HG03354 (cell line): ENCODE results near the gene AP2A1.
A peak's percentile ranks its signal among the peaks of the same experiment; 100 is the strongest.
"Not testable (repeated sequence)": the region's sequence is repeated elsewhere in the genome, so short reads cannot be mapped to it uniquely, and the experiment has no call there.

Source experiments
- ATAC-seq: cut with Tn5 transposase; IDR thresholded peaks from one replicate; pipeline ENCODE4 v1.9.1; 2021; ENCODE audit warnings: mild to moderate bottlenecking; ENCODE audit not compliant: unreplicated experiment, poor library complexity, severe bottlenecking

Gene AP2A1

DNA sequence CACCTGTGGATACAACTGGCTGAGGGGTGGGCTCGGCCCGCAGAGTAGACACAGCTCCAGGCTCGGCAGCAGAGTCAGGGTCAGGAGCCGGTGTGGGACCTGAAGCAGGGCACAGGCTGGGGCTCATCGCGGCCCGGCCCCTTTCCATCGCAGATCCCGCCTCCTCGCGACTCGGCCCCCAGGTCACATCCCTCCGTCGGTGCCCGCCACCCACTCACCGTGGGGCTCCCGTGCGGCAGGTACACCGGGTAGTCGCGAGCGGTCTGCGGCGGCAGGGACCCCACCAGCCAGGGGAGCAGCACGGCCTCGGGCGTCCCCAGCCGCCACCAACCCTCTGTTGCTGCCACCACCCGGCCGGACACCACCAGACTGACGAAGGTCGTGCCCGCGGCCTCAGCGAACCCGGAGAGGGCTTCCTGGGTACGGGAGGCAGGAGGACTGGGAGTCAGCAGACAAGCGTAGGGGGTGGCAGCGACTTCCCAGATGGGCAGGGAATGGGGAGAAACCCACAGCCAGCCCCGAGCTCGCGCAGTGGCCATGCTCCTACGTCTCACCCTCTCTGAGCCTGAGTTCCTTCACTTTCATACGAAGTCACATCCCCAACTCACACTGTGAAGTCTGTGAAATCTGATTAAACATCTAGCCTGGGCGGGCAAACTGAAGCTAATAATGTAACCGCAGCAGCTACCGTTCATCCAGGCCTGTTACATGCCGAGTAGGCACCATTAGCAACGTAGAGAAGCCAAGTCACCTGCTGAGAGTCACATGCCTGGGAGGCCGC, 42.5 kb downstream of the AP2A1 start:
- ATAC-seq = no peak

DNA sequence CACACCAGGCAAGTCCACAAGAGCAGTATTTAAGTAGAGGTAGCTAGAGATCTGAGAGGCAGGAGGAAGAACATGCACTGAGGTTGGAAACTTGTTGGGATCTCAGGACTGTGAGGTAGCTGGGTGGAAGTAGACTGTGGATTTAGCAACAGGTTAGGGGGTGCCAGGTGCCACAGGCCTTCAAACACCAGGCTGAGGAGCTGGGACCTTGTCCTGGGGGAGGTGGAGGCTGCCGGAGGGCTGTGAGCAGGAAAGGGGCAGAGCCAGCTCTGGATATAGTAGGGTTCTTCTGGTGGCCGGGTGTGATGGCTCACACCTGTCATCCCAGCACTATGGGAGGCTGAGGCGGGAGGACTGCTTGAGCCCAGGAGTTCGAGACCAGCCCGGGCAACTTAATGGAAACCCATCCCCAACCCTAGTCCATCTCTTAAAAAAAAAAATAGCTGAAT, 43.2 kb downstream of the AP2A1 start:
- no peak for ATAC-seq

DNA sequence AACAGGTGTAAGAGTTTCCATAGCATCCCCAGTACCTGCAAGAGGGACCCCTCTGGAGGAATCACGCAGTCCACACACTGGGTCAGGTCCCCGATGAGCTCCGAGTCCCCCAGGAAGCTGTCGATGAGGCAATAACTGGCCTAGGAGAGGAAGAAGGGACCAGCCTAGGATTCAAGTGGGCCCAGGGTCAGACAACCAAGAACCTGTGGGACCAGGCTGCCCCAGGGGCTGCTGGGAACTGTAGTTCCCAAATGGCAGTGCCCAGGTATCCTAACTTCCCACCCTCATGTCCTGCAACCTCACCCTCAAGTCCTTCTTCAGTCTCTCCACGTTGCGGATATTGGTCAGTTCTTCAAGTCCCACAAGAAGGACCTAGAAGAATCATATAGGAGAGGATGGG, 44.5 kb downstream of the AP2A1 start:
- no peak for ATAC-seq

DNA sequence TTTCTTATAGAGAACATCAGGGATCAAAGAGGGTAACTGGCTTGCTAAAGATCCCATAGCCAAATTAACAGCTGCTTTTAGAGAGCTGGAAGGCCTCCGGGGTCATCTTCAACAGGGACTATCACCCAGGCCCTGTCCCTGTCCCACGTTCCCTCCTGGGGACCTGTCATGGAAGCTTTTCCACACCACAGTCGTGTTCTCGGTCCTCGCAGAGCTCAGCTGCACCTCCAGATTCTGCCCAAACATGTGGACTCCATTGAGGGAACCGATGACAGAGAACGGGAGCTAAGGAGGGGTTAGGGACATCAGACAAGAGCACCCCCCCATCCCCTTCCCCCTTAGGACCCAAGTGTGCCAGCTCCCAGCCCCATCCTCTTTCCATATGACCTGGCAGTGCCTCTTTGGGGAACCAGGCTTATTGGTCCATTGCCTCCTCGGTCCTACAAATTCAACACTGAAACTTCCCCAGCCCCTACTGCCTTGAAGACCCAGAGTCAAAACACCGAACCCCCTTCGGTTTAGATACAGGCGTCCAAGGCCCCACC, 45.7 kb downstream of the AP2A1 start:
- no peak for ATAC-seq

DNA sequence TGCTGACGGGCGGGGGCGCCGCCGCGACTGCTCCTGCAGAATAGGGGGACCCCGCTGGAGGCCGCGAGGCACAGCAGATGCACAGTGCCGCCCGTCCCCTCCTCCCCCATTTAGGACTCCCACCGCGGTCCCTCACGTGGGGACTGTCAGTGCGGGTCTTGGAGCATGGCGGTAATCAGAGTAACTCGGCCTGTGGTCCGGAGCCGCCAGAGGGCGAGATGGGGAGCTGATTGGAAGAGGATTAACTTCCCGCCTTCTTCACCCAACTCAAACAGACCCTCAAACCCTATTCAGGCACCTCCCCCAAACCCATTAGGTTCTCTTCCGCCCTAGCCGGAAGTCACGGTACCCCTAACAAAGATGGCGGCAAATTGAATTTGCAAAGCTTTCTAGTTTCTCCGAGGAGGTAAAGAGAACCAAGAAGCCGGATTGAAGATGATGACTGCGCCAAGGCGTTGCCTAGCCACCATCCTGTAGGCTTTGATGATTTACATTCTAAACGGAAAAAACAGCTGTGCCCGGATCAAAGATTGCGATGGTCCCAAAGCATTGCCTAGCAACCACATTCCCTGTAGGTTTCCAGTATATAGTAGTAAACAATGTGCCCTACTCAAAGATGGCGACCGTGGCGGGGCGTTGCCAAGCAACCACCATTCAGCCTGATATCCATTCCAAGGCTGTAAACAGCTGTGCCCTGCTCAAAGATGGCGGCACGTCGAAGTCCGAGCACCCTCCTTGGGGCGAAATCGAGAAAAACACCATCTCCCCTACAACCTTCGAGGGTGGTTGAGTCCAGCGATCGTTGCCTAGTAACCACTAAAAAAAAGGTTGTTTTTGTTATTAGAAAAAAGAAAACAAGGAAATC, 46.4 kb downstream of the AP2A1 start, which contains the start of gene FUZ:
TSS of gene FUZ (minus strand) at position 296 of the 865 bp plus-strand sequence. CDS start at position 110, 186 bp downstream.
- ATAC-seq = peak; percentile 45

DNA sequence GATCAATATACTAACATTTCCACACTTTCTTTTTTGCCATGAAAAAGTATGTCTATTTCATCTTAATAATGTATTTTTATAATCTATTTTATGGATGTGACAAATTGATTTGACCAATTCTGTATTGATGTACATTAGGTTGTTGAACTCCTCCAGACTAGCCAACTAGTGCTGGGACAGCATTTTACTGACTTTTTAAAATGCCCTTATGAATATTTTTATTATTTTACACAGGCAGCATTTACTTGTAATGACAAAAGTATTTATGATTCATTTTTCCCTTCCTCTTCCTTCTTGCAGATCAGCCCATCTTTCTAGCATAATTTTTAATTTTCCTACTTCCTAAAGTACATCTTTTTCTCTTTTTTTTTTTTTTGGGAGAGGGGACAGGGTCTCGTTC, 47.2 kb downstream of the AP2A1 start:
- no peak for ATAC-seq

DNA sequence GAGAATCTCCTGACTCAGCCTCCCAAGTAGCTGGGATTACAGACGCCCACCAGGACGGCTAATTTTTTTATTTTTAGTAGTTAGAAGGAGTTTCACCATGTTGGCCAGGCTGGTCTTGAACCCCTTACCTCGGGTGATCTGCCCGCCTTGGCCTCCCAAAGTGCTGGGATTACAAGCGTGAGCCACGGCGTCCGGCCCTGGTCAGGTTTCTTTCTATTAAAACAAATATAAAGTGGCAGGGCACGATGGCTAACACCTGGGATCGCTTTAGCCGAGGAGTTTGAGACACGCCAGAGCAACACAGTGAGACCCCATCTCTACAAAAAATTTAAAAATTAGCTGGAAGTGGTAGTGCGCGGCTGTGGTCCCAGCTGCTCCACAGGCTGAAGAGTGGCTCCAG, 49.8 kb downstream of the AP2A1 start:
- ATAC-seq = no peak

DNA sequence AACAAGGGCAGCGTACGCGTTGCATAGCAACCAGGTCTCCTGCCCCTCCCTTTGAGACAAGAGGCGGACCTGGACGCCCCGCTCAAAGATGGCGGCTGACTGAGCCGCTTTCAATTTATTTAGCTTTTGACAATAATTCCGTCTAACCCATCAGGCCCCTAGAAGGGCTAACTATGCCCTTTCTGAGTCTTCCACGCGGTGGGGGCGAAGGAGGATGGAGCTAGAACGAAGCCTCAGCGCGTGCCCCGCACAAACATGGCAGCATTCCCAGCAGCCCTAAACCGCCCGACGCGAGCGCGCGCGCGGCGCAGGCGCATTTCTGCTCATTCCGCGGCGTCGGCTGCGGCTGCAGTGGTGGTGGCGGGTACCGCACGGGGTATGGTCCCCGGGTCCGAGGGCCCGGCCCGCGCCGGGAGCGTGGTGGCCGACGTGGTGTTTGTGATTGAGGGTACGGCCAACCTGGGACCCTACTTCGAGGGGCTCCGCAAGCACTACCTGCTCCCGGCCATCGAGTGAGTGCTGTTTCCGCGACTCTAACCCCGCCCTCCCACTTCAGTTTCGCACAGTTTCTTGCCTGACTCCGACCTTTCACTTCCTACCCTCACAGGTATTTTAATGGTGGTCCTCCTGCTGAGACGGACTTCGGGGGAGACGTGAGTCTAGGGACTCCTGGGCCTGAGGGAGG, 51.3 kb downstream of the AP2A1 start, which contains the start of gene MED25:
TSS of gene MED25 (plus strand) at position 326 of the 685 bp plus-strand sequence. CDS start at position 379, 53 bp downstream.
- peak; percentile 65 for ATAC-seq

DNA sequence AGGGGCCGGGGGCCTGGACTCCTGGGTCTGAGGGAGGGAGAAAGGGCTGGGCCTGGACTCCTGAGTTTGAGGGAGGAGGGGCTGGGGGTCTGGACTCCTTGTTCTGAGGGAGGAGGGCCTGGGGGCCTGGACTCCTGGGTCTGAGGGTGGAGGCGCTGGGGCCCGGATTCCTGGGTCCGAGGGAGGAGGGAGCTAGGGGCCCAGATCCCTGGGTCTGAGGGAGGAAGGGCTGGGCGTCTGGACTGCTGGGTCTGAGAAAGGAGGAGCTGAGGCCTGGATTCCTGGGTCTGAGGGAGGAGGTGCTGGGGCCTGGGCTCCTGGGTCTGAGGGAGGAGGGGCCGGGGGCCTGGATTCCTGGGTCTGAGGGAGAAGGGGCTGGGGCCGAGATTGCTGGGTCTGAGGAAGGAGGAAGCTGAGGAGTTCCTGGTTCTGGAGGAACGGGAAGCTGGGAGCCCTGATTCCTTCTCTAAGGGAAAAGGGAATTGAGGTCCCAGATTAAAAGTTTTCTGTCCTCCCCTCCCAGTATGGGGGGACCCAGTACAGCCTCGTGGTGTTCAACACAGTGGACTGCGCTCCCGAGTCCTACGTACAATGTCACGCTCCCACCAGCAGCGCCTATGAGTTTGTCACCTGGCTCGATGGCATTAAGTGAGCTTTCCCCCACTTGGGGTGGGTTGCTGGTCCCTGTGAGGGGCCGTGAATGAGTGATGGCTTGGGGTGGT, 52.0 kb downstream of the AP2A1 start:
- no peak for ATAC-seq

DNA sequence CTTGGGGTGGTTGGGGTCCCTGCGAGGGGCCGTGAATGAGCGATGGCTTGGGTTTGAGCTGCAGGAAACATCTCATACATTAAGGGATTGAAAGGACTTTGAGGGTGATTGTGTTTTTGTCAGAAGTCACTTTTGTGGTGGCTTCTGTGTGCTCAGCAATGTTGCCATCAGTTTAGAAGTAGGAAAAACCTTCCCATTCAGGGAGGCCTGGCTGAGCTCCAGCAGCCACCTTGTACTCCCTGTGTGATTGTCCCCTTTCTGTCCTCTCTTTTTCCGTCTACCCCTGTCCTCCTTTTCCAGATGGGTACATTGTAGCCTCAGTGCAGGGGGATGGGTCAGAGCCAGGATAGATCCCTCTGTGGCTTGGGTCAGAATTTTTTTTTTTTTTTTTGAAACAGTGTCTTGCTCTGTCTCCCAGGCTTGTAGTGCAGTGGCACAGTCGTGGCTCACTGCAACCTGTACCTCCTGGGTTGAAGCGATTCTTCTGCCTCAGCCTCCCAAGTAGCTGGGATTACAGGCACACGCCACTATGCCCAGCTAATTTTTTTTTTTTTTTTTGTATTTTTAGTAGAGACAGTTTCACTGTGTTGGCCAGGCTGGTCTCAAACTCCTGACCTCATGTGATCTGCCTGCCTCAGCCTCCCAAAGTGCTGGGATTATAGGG, 52.8 kb downstream of the AP2A1 start:
- not testable (repeated sequence) for ATAC-seq

DNA sequence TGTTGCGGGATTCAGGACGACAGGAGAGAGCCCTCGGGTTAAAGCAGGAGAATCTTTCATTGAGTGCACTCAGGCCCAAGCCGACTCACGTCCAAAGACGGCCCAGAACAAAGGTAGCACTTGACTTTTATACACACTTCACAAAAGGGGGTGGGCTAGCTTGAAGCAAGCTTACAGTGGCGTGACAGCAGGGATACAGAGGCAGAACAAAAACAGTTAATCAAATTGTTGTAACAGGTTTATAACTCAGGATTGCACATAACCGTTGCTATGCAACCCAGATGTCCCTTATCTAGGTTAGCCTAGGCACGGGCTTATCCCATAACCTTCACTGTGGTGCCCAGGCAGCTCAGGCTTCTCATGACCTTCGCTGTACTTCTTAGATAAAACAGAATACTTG, 53.3 kb downstream of the AP2A1 start:
- no peak for ATAC-seq

DNA sequence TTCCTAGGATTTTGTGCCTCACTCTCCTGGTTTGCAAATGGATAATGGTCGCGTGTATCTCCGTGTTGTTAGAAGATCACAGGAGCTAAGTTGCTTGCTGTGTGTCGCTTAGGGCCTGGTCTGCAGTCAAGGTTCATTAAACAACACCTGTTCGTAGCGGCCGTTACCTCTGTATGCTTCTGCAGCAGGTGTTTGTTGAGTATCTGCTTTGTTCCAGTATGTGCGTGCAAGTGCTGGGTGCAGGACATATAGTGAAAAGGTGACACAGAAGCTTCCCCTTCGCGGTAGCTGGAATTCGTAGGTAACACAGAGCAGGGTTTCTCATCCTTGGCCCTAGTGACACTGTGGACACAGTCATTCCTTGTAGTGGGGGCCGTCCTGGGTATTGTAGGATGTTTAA, 56.7 kb downstream of the AP2A1 start:
- no peak for ATAC-seq

DNA sequence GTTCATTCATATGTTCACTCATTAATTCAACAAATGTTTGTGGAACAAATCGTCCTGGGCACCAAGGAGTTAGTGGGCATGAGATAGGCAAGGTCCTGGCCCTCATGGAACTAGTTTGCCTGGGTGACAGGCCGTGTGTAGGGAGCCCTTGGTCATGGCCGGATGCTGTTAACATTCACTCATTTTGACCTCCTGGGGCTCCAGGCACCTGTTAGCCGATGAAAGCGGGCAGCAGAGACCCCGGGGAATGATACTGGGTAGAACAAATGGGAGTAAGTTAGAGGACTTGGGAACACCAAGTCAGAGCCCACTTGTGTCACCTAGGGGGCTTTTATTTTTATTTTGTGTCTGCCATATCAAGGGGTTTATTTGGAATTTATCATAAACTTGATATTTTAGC, 57.9 kb downstream of the AP2A1 start:
- ATAC-seq = no peak

DNA sequence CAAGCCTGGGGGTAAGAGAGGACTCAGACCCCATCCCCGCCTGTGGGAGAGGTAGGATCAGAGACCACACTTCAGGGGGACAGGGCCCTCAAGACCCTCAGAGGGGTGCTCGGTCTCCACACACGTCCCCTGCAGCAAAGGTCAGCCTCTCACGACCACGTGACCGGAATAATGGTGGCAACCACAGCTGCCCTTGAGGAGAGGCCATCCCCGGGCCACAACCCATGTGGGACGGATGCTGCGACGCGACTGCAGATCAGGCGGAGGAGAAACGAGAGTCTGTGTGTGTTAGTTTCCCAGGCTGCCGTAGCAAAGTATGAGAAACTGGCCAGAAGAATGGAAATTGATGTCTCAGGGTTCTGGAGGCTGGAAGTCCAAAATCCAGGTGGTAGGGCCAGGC, 60.2 kb downstream of the AP2A1 start:
- no peak for ATAC-seq

DNA sequence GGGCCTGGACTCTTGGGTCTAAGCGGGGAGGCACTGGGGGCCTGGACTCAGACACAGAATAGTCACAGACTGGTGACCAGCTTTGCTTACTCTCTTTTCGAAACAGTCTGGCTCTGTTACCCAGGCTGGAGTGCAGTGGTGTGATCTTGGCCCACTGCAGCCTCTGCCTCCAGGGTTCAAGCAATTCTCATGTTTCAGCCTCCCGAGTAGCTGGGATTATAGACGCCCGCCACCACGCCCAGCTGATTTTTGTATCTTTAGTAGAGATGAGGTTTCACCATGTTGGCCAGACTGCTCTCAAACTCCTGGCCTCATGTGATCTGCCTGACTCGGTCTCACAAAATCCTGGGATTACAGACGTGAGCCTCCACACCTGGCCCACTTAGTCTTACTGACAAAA, 62.4 kb downstream of the AP2A1 start:
- no peak for ATAC-seq

DNA sequence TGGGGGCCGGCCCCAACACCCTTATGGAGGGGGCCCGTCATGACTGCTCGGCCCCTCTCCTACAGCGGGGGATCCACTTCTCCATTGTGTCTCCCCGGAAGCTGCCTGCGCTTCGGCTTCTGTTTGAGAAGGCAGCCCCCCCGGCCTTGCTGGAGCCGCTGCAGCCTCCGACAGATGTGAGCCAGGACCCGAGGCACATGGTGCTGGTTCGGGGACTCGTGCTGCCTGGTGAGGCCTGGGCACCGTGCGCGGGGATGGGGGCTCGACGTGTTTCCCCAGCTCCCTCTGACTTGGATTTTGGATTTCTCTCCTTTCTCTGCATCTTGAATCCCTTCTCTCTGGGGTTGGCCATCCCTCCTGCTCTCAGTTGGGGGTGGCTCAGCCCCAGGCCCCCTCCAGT, 62.9 kb downstream of the AP2A1 start:
- no peak for ATAC-seq

DNA sequence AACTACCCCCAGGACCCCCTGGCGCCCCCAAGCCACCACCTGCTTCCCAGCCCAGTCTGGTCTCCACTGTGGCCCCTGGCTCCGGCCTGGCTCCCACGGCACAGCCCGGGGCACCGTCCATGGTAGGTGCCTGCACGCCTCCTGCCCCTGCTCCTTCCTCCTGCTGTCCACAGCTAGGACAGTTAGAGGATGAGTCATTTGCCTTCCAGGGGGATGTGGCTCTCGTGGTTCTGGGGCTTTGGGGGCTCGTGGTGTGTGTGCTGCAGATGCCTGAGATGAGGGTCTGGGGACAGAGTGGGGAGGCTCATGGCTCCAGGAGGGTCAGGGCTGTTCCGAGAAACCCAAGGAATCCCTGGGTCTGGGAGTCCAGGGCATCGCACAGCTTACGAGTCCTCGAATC, 64.0 kb downstream of the AP2A1 start:
- no peak for ATAC-seq

DNA sequence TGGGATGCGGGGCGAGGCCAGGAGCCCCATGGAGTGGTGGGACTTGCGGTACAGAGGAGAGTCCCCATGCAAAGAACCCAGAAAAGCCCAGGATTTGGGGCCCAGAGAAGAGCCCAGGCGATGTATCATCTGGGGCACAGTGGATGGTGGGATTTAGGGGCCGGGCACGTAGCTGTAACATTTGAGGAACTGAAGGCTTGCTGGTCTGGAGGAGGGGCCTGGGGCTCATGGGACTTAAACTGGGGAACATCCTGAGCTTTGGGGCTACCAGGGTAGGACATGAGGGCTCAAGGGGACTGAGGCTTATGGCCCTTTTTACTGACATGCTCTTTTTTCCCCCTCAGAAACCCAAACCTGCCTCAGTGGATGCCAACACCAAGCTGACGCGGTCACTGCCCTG, 64.8 kb downstream of the AP2A1 start:
- no peak for ATAC-seq

DNA sequence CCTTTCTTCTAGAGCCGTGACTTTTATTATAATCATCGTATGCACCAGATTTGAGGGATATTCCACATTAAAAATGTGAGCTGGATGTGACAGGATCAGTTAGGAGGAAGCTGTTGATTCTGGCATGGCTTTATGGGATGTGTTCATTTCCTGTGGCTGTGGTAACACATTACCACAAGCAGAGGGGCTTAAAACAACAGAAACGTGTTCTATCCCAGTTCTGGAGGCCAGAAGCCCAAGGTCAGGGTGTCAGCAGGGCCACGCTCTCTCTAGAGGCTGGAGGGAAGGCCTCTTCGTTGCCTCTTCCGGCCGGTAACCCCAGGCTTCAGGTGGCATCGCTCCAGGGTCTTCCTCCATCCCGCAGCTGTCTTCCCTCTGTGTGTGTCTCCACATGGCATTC, 65.8 kb downstream of the AP2A1 start:
- ATAC-seq = no peak
